WERI-Rb-1 (cell line): Measurements from ENCODE around the gene PRSS50.

Source experiments
- DNase-seq: peaks from one replicate; pipeline ENCODE4 v3.0.0-alpha.2; 2020
- H3K27ac ChIP-seq: fragments of 250-450 bp; sonication (Bioruptor Pico); 2 replicates; pipeline ENCODE4 v1.5.1; 2020; ENCODE audit warnings: mild to moderate bottlenecking, moderate library complexity
- H3K27me3 ChIP-seq: fragments of 250-450 bp; sonication (Bioruptor Pico); 2 replicates; pipeline ENCODE4 v1.5.1; 2021; ENCODE audit warnings: mild to moderate bottlenecking, low read depth, moderate library complexity; ENCODE audit not compliant: insufficient read depth, severe bottlenecking
- H3K36me3 ChIP-seq: fragments of 250-450 bp; sonication (Bioruptor Pico); 2 replicates; pipeline ENCODE4 v1.5.1; 2020; ENCODE audit warnings: mild to moderate bottlenecking, moderate library complexity
- H3K4me3 ChIP-seq: 2 replicates; pipeline ENCODE4 v1.5.1; 2011; ENCODE audit warnings: low read depth, mild to moderate bottlenecking, control low read depth, low read length
- H3K9me3 ChIP-seq: fragments of 250-450 bp; sonication (Bioruptor Pico); 2 replicates; pipeline ENCODE4 v1.5.1; 2021; ENCODE audit warnings: mild to moderate bottlenecking, moderate library complexity; ENCODE audit not compliant: severe bottlenecking
- CTCF ChIP-seq: IDR thresholded peaks from 2 replicates; pipeline ENCODE4 v1.5.1; 2011; ENCODE audit warnings: low read depth, mild to moderate bottlenecking, control low read depth, inconsistent platforms, low read length

The PRSS50 gene

GRCh38 chr3:46721009-46721408 is 3.3 kb upstream of the PRSS50 start:
- no peak for TF ChIP-seq CTCF
- Histone ChIP-seq H3K4me3 (no peak overlapping the region), H3K27ac (no peak overlapping the region), H3K36me3 (no peaks in the 10 kb centered on the region), H3K27me3 (no peaks in the 10 kb centered on the region), H3K9me3 (no peaks in the 10 kb centered on the region)
- DNase-seq = no peak

GRCh38 chr3:46719735-46720271 is 2.1 kb upstream of the PRSS50 start:
- no peak for TF ChIP-seq CTCF
- H3K27me3 ChIP-seq = no peaks in the 10 kb centered on the region
- no peaks in the 10 kb centered on the region for H3K9me3 ChIP-seq
- H3K4me3 ChIP-seq = no peak overlapping the region
- no peak for DNase-seq
- H3K27ac ChIP-seq = no peak overlapping the region
- no peaks in the 10 kb centered on the region for H3K36me3 ChIP-seq

GRCh38 chr3:46719044-46719565 is 1.4 kb upstream of the PRSS50 start:
- Histone ChIP-seq H3K4me3 (no peak overlapping the region), H3K27ac (no peak overlapping the region), H3K36me3 (no peaks in the 10 kb centered on the region), H3K27me3 (no peaks in the 10 kb centered on the region), H3K9me3 (no peaks in the 10 kb centered on the region)
- no peak for TF ChIP-seq CTCF
- no peak for DNase-seq

- no peaks in the 10 kb centered on the region for H3K36me3 ChIP-seq
- no peak for TF ChIP-seq CTCF
- DNase-seq = no peak
- H3K4me3 ChIP-seq = no peak overlapping the region
- H3K9me3 ChIP-seq = no peaks in the 10 kb centered on the region
- H3K27ac ChIP-seq = no peak overlapping the region
- no peaks in the 10 kb centered on the region for H3K27me3 ChIP-seq
These were observed 918 bp downstream of the PRSS50 start for GRCh38 chr3:46716461-46717441.

- Histone ChIP-seq H3K27me3 (no peaks in the 10 kb centered on the region), H3K27ac (no peak overlapping the region), H3K9me3 (no peaks in the 10 kb centered on the region), H3K4me3 (no peak overlapping the region), H3K36me3 (no peaks in the 10 kb centered on the region)
- DNase-seq = no peak
- no peak for TF ChIP-seq CTCF
These were observed 2.0 kb downstream of the PRSS50 start for GRCh38 chr3:46715507-46716175.
